ENCODE results near the gene DCDC2.

DNA sequence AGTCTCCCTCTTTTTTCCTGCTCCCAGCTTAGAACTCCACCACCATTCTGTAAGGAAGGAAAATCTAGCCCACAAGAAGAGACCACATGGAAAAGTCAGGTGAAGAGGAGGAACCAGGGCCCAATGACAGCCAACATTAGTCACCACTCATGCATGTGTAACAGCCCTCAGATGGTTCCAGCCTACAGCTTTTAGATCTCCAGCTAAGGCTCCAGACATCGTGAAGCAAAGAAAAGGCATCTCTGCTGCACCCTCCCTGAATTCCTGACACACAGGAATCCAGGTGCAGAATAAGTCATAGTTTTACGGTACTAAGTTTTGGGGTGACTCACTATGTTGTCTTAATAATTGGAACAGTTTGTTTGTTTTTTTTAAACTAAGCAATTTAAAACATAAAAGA lies 25.5 kb downstream of the DCDC2 start:
- no peak for TF ChIP-seq CTCF (IDR thresholded peaks at IDR 0.05 in 8 of 11, conservative IDR thresholded peaks at IDR 0.05 in 3 of 11)
- TF ChIP-seq POLR2A (IDR thresholded peaks at IDR 0.05): no peak
